GM12878 (cell line): ENCODE results near the gene EPHA7. TPM values are rescaled to one million over a fixed set of nuclear protein-coding genes. Genes with fewer than 3 reads are reported as not detected.

Experiments
- ATAC-seq: fragments of 200-7000 bp; cut with Tn5 transposase; 3 replicates; pipeline ENCODE4 v1.9.1; 2020; ENCODE audit warnings: mild to moderate bottlenecking, moderate library complexity
- BruUV-seq: library from RNA; stranded (reverse); fragments of 400-500 nt; replicated peaks from 2 replicates; lab custom pipeline; 2021; lab: Mats Ljungman, UMichigan
- CTCF ChIA-PET: fragments of 300-600 bp; sonication (Branson Sonifier 250); formaldehyde crosslinking; extraction: SDS; loops from one replicate; lab custom pipeline; 2021; ENCODE audit warnings: inconsistent platforms; lab: Yijun Ruan, JAX
- POLR2A ChIA-PET: fragments of 350-600 bp; formaldehyde crosslinking; extraction: SDS; loops from one replicate; lab custom pipeline; 2021; ENCODE audit warnings: inconsistent platforms; lab: Charles Lee
- RAD21 ChIA-PET: fragments of 300-600 bp; sonication (Branson Sonifier 250); formaldehyde crosslinking; loops from one replicate; lab custom pipeline; 2023; ENCODE audit warnings: antibody characterized with exemption; ENCODE audit not compliant: unreplicated experiment; lab: Charles Lee
- SMC1A ChIA-PET: fragments of 300-600 bp; sonication (Branson Sonifier 250); formaldehyde crosslinking; loops from one replicate; lab custom pipeline; 2023; ENCODE audit not compliant: unreplicated experiment, uncharacterized antibody; lab: Charles Lee
- DNase-seq: peaks from one replicate; pipeline ENCODE4 v3.0.0-alpha.2; 2011; ENCODE audit warnings: low read depth, low spot score
- FAIRE-seq: peaks from 3 replicates; lab custom pipeline; 2011; peaks lifted over from hg19 to GRCh38; lab: Jason Lieb, UNC
- H2AFZ ChIP-seq: 2 replicates; pipeline ENCODE4 v1.6.0; 2011; ENCODE audit warnings: low read depth, low read length, control low read depth; ENCODE audit not compliant: control insufficient read depth
- H3K27ac ChIP-seq: 2 replicates; pipeline ENCODE4 v1.5.1; 2011; ENCODE audit warnings: control low read depth; ENCODE audit not compliant: control insufficient read depth, insufficient read depth
- H3K27me3 ChIP-seq, 2 experiments: replicated peaks in 1 of 2; 2 replicates each; pipeline versions ENCODE4 v1.6.0 to v1.6.1; 2011; ENCODE audit warnings: low read length in 1 of 2; ENCODE audit not compliant: control insufficient read depth in 2 of 2, insufficient read depth in 2 of 2
- H3K36me3 ChIP-seq, 2 experiments: 2 replicates each; pipeline ENCODE4 v1.5.1; 2011; ENCODE audit warnings: low read length in 1 of 2; ENCODE audit not compliant: control insufficient read depth in 2 of 2, insufficient read depth in 2 of 2
- H3K4me1 ChIP-seq: 2 replicates; pipeline ENCODE4 v1.6.1; 2011; ENCODE audit warnings: mild to moderate bottlenecking, low read length, moderate library complexity, mixed read lengths; ENCODE audit not compliant: control insufficient read depth, insufficient read depth
- H3K4me2 ChIP-seq: 2 replicates; pipeline ENCODE4 v1.6.0; 2011; ENCODE audit warnings: control low read depth; ENCODE audit not compliant: control insufficient read depth, insufficient read depth
- H3K4me3 ChIP-seq: fragments of 200-600 bp; sonication (generic); 2 replicates; pipeline ENCODE4 v1.5.1; 2016
- H3K79me2 ChIP-seq: 2 replicates; pipeline ENCODE4 v1.6.0; 2011; ENCODE audit warnings: low read length; ENCODE audit not compliant: control insufficient read depth, insufficient read depth
- H3K9ac ChIP-seq: 2 replicates; pipeline ENCODE4 v1.8.0; 2011; ENCODE audit warnings: low read length, control low read depth, mixed read lengths; ENCODE audit not compliant: control insufficient read depth, insufficient read depth
- H3K9me3 ChIP-seq: replicated peaks from 3 replicates; pipeline ENCODE4 v1.5.1; 2011; ENCODE audit warnings: mild to moderate bottlenecking, low read length; ENCODE audit not compliant: control insufficient read depth, insufficient read depth
- H4K20me1 ChIP-seq: 2 replicates; pipeline ENCODE4 v1.6.0; 2011; ENCODE audit not compliant: control insufficient read depth, insufficient read depth
- ATF2 ChIP-seq: IDR thresholded peaks from 2 replicates; pipeline ENCODE4 v1.6.1; 2012; ENCODE audit warnings: low read length, inconsistent platforms
- CBFB ChIP-seq: IDR thresholded peaks from 2 replicates; pipeline ENCODE4 v1.6.1; 2016; ENCODE audit warnings: antibody characterized with exemption, low read depth
- FOS ChIP-seq: IDR thresholded peaks from 3 replicates; pipeline ENCODE4 v1.6.1; 2011; ENCODE audit warnings: borderline replicate concordance; ENCODE audit not compliant: insufficient read length; ENCODE audit errors: extremely low read depth
- PAX5 ChIP-seq: IDR thresholded peaks from 2 replicates; pipeline ENCODE4 v1.6.1; 2011; ENCODE audit warnings: low read depth, low read length, borderline replicate concordance
- POLR2AphosphoS5 ChIP-seq: IDR thresholded peaks from 2 replicates; pipeline ENCODE4 v1.6.1; 2011; ENCODE audit warnings: mild to moderate bottlenecking, low read length, inconsistent platforms
- SREBF2 ChIP-seq: IDR thresholded peaks from 2 replicates; pipeline ENCODE4 v1.6.1; 2012; ENCODE audit warnings: mild to moderate bottlenecking, low read length
- SUPT20H ChIP-seq: IDR thresholded peaks from 2 replicates; pipeline ENCODE4 v1.6.1; 2011; ENCODE audit warnings: low read depth, mild to moderate bottlenecking, low read length, moderate library complexity, borderline replicate concordance; ENCODE audit not compliant: control insufficient read depth
- TARDBP ChIP-seq: IDR thresholded peaks from 2 replicates; pipeline ENCODE4 v1.6.1; 2016; ENCODE audit warnings: borderline replicate concordance
- ZBTB4 ChIP-seq: fragments of 450-650 bp; formaldehyde crosslinking; IDR thresholded peaks from 2 replicates; pipeline ENCODE4 v1.4.0; 2022; ENCODE audit warnings: mild to moderate bottlenecking, moderate library complexity
- ZNF687 ChIP-seq: fragments of 450-650 bp; IDR thresholded peaks from 2 replicates; pipeline ENCODE4 v1.6.1; 2017; ENCODE audit warnings: mild to moderate bottlenecking, moderate library complexity
- WGBS: methylation state at CpG from one replicate; pipeline ENCODE4 v1.1.6; 2016; ENCODE audit warnings: low lambda C conversion rate; ENCODE audit not compliant: insufficient replicate concordance, insufficient coverage; ENCODE audit errors: missing lambda C conversion rate; 5-methylcytosine and 5-hydroxymethylcytosine counted together
- in situ Hi-C: fragments of 300-500 bp; cut with MboI; formaldehyde crosslinking; loops from 9 replicates; pipeline ENCODE4 v1.14.3; 2018; ENCODE audit warnings: mixed read lengths
- intact Hi-C: fragments of 100-400 bp; cut with micrococcal nuclease; formaldehyde crosslinking; loops from one replicate; pipeline ENCODE4 v1.14.2; 2022; ENCODE audit not compliant: unreplicated experiment
- polyA plus RNA-seq, 11 experiments: library from polyadenylated mRNA; depleted of rRNA in 4 of 11; unstranded in 6 of 11; stranded (reverse) in 5 of 11; fragments of >200 nt; fragmentation: Nextera tagmentation in 4 of 11; fragmentation: Illumina TruSeq in 1 of 11; extraction: Ambion mirVana in 4 of 11; extraction: Trizol in 1 of 11; gene quantifications; 1 replicate in 1 of 11; 2 replicates in 10 of 11; pipeline versions ENCODE4 v1.2.1 to v1.2.3, GENCODE V29; 2011 to 2016; ENCODE audit warnings: inconsistent platforms in 2 of 11, missing spikeins in 2 of 11, low read depth in 1 of 11
- total RNA-seq, 4 experiments: library from RNA; depleted of rRNA in 3 of 4; stranded (reverse); fragments of >200 nt in 3 of 4; fragmentation: Illumina TruSeq in 1 of 4; extraction: Trizol in 1 of 4; gene quantifications; 2 replicates each; pipeline versions ENCODE4 v1.2.1 to v1.2.3, GENCODE V29; 2013 to 2021

The EPHA7 gene
- total and polyA plus RNA-seq, 10 of the 15 experiments (the other 5 are each of a cell fraction or from before 2014, with no cell fraction given) = not detected

- TF ChIP-seq ZBTB4 (CRISPR knock-in tag) = no peak
Measured at GRCh38 chr6:93343476-93343875, 75.9 kb downstream of the EPHA7 start (continued).

- Histone ChIP-seq H3K79me2 (no peaks in the 10 kb centered on the region), H3K4me2 (no peak overlapping the region), H3K9ac (no peak overlapping the region), H3K9me3 (no peaks in the 10 kb centered on the region), H3K27me3 (no peaks in the 10 kb centered on the region), H3K4me3 (no peak overlapping the region), H2AFZ (no peak overlapping the region), H4K20me1 (no peaks in the 10 kb centered on the region), H3K4me1 (no peaks in the 10 kb centered on the region), H3K36me3 (no peaks in the 10 kb centered on the region), H3K27ac (no peak overlapping the region)
- POLR2A ChIA-PET = no interaction called here
- intact Hi-C loops = no loop called here
- WGBS = 0% methylated on average over 1 of the region's 1 CpG
- no peak for FAIRE-seq
- BruUV-seq = no TSS peak
- DNase-seq = no peak
- RAD21 ChIA-PET = no interaction called here
- CTCF ChIA-PET = no interaction called here
- ATAC-seq = no peak
- SMC1A ChIA-PET = no interaction called here
- in situ Hi-C loops = no loop called here
- TF ChIP-seq SUPT20H = no peak
- no peak for TF ChIP-seq TARDBP
- TF ChIP-seq CBFB = no peak
- no peak for TF ChIP-seq FOS
- TF ChIP-seq PAX5 = no peak
- no peak for TF ChIP-seq ATF2
- no peak for TF ChIP-seq ZNF687
- TF ChIP-seq POLR2AphosphoS5 = no peak
- TF ChIP-seq SREBF2 = no peak
Measured at GRCh38 chr6:93341900-93342613, 77.3 kb downstream of the EPHA7 start.
